Measurements from ENCODE around the gene TNFRSF4. TPM values are rescaled to one million over a fixed set of nuclear protein-coding genes. Genes with fewer than 3 reads are reported as not detected.
"Not testable (repeated sequence)": the region's sequence is repeated elsewhere in the genome, so short reads cannot be mapped to it uniquely, and the experiment has no call there.

Gene TNFRSF4
- total and polyA plus RNA-seq, 9 donors: 1.5 to 3.3 (median 2.1) TPM

- H3K9me3 ChIP-seq (replicated peaks; ENCODE audit: control insufficient read depth, low read depth, low read length): no peaks in the 10 kb centered on the region
- H3K4me3 ChIP-seq (ENCODE audit: low read length): no peak overlapping the region
- peaks cover 19% of the 10 kb centered on the region for H3K4me1 ChIP-seq (ENCODE audit: control insufficient read depth, insufficient read depth, low read length)
- DNase-seq: no peak
- peaks cover 17% of the 10 kb centered on the region for H3K27me3 ChIP-seq (ENCODE audit: control insufficient read depth, insufficient read depth, low read length)
- WGBS (ENCODE audit: insufficient coverage): 58% methylated on average over 10 of the region's 31 CpGs
- H3K27ac ChIP-seq (ENCODE audit: low read length): no peak overlapping the region
- H3K36me3 ChIP-seq (ENCODE audit: control insufficient read depth, insufficient read depth, low read length): no peaks in the 10 kb centered on the region
These were observed 13.7 kb downstream of the TNFRSF4 start for GRCh38 chr1:1199961-1200875.

DNA sequence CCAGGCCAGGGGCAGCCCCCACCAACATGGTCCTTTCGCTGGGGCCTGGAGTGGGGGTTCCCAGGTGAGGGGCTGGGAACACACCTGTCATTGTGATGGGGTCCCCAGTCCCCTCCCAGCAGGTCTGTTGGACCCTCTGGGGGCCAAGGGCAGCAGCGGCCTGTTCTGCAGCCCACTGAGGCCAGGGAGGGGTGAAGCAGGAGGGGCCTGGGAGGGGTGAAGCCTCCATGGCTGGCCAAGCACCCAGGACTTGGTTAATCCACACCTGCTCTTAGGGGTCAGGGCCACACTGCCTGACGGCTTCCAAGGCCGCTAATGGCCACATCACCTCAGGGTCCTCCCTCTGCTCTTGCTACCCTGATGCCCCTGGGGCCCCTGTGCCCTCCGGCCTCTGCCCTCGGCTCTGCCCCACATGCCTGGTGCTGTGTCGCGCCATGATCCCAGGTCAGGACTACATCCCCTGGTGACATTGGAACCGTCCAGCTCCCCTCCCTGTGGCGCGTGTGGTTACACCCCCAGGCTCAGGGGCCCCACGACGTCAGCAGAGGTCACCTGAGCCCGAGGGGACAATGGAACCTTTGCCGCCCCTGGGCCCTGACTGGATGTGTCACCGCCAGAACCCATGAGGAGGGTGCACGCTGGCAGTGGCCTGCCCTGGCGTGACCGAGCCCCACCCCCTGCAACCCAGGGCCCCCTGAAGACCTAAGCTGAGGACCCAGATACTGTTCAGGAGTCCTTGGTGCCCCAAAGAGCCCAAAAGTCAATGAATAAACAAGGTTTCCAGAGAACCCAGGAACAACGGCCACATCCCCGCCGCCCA, 14.6 kb downstream of the TNFRSF4 start:
- Histone ChIP-seq H3K4me3 (ENCODE audit: low read length) (no peak overlapping the region), H3K36me3 (ENCODE audit: control insufficient read depth, insufficient read depth, low read length) (no peaks in the 10 kb centered on the region), H3K27me3 (ENCODE audit: control insufficient read depth, insufficient read depth, low read length) (peaks cover 14% of the 10 kb centered on the region), H3K27ac (ENCODE audit: low read length) (no peak overlapping the region), H3K9me3 (replicated peaks; ENCODE audit: control insufficient read depth, low read depth, low read length) (peaks cover 2% of the 10 kb centered on the region), H3K4me1 (ENCODE audit: control insufficient read depth, insufficient read depth, low read length) (peaks cover 14% of the 10 kb centered on the region)
- 81% methylated on average over 21 of the region's 22 CpGs for WGBS (ENCODE audit: insufficient coverage)
- DNase-seq: no peak

- WGBS (ENCODE audit: insufficient coverage): 56% methylated on average over 13 of the region's 23 CpGs
- H3K9me3 ChIP-seq (replicated peaks; ENCODE audit: control insufficient read depth, low read depth, low read length): peaks cover 3% of the 10 kb centered on the region
- H3K27ac ChIP-seq (ENCODE audit: low read length): no peak overlapping the region
- H3K4me1 ChIP-seq (ENCODE audit: control insufficient read depth, insufficient read depth, low read length): peaks cover 8% of the 10 kb centered on the region
- no peak for DNase-seq
- H3K4me3 ChIP-seq (ENCODE audit: low read length): no peak overlapping the region
- H3K36me3 ChIP-seq (ENCODE audit: control insufficient read depth, insufficient read depth, low read length): no peaks in the 10 kb centered on the region
- H3K27me3 ChIP-seq (ENCODE audit: control insufficient read depth, insufficient read depth, low read length): peaks cover 14% of the 10 kb centered on the region
These were observed 15.4 kb downstream of the TNFRSF4 start for GRCh38 chr1:1198423-1199140.

DNA sequence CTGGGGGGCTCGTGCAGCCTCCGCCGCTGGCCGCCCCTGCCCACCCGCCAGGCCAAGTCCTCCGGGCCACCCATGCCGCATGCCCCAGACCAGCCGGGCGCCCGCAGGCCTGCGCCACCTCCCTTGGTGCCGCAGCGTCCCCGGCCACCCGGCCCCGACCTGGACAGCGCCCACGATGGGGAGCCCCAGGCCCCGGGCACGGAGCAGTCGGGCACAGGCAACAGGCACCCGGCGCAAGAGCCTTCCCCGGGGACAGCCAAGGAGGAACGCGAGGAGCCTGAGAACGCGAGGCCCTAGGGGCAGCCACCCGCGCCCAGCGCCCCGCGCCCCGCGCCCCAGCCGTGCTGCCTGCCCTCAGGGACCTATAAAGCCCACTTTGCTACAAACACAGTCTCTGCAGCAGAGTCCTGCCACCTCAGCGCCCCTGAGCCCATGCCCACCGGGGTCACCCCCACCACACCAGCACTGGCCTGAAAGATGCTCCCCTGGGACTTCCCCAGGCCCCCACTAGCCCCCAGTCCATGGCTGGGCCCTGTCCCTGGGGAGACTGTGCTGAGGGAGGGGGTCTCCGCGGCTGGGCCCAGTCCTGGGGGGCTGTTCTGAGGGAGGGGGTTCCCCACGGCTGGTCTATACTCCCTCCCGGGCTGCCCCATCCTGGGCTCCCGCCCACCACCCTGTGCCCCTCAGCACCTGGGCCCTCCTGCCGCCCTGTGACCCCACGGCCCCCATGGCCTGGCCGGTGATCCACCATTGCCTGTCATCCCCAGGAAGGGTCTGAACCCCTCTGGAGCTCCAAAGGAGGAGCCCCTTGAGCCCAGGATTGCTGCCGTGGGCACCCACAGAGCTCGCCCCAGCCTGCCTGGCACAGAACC, 16.2 kb downstream of the TNFRSF4 start:
- Histone ChIP-seq H3K9me3 (replicated peaks; ENCODE audit: control insufficient read depth, low read depth, low read length) (peaks cover 3% of the 10 kb centered on the region), H3K27me3 (ENCODE audit: control insufficient read depth, insufficient read depth, low read length) (peaks cover 14% of the 10 kb centered on the region), H3K4me1 (ENCODE audit: control insufficient read depth, insufficient read depth, low read length) (peaks cover 7% of the 10 kb centered on the region), H3K4me3 (ENCODE audit: low read length) (no peak overlapping the region), H3K36me3 (ENCODE audit: control insufficient read depth, insufficient read depth, low read length) (no peaks in the 10 kb centered on the region), H3K27ac (ENCODE audit: low read length) (no peak overlapping the region)
- WGBS (ENCODE audit: insufficient coverage): 89% methylated on average over 39 of the region's 48 CpGs
- no peak for DNase-seq

DNA sequence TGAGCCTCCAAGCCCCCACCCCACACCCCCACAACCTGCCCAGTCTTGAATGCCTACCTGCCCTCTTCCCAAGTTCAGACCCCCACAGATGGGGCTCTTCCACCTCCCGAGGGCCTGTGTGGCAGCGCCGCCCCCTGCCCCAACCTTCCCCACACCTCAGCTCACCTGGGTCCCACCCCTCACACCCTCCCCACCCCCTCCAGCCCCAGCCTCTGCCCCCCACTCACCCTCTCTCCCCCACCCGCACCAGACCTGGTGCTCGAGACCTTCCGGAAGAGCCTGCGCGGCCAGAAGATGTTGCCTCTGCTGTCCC, 16.8 kb downstream of the TNFRSF4 start:
- no peaks in the 10 kb centered on the region for H3K36me3 ChIP-seq (ENCODE audit: control insufficient read depth, insufficient read depth, low read length)
- no peak overlapping the region for H3K4me3 ChIP-seq (ENCODE audit: low read length)
- H3K27ac ChIP-seq (ENCODE audit: low read length): no peak overlapping the region
- no peak for DNase-seq
- H3K27me3 ChIP-seq (ENCODE audit: control insufficient read depth, insufficient read depth, low read length): peaks cover 14% of the 10 kb centered on the region
- H3K9me3 ChIP-seq (replicated peaks; ENCODE audit: control insufficient read depth, low read depth, low read length): peaks cover 3% of the 10 kb centered on the region
- 82% methylated on average over 3 of the region's 8 CpGs for WGBS (ENCODE audit: insufficient coverage)
- peaks cover 7% of the 10 kb centered on the region for H3K4me1 ChIP-seq (ENCODE audit: control insufficient read depth, insufficient read depth, low read length)

- peaks cover 3% of the 10 kb centered on the region for H3K9me3 ChIP-seq (replicated peaks; ENCODE audit: control insufficient read depth, low read depth, low read length)
- H3K27me3 ChIP-seq (ENCODE audit: control insufficient read depth, insufficient read depth, low read length): peaks cover 14% of the 10 kb centered on the region
- no peak overlapping the region for H3K4me3 ChIP-seq (ENCODE audit: low read length)
- H3K4me1 ChIP-seq (ENCODE audit: control insufficient read depth, insufficient read depth, low read length): peaks cover 7% of the 10 kb centered on the region
- 72% methylated on average over 11 of the region's 13 CpGs for WGBS (ENCODE audit: insufficient coverage)
- no peak for DNase-seq
- no peak overlapping the region for H3K27ac ChIP-seq (ENCODE audit: low read length)
- H3K36me3 ChIP-seq (ENCODE audit: control insufficient read depth, insufficient read depth, low read length): no peaks in the 10 kb centered on the region
These were observed 17.3 kb downstream of the TNFRSF4 start for GRCh38 chr1:1196431-1197187.

GRCh38 chr1:1195726-1196125, 18.2 kb downstream of the TNFRSF4 start:
- not testable (repeated sequence) for H3K4me1 ChIP-seq (ENCODE audit: control insufficient read depth, insufficient read depth, low read length); H3K36me3 ChIP-seq (ENCODE audit: control insufficient read depth, insufficient read depth, low read length); H3K27ac ChIP-seq (ENCODE audit: low read length); H3K9me3 ChIP-seq (replicated peaks; ENCODE audit: control insufficient read depth, low read depth, low read length); DNase-seq; H3K4me3 ChIP-seq (ENCODE audit: low read length)
- 100% methylated on average over 2 of the region's 6 CpGs for WGBS (ENCODE audit: insufficient coverage)
- peaks cover 14% of the 10 kb centered on the region for H3K27me3 ChIP-seq (ENCODE audit: control insufficient read depth, insufficient read depth, low read length)

- DNase-seq: no peak
- H3K9me3 ChIP-seq (replicated peaks; ENCODE audit: control insufficient read depth, low read depth, low read length): peaks cover 9% of the 10 kb centered on the region
- H3K4me1 ChIP-seq (ENCODE audit: control insufficient read depth, insufficient read depth, low read length): no peaks in the 10 kb centered on the region
- H3K36me3 ChIP-seq (ENCODE audit: control insufficient read depth, insufficient read depth, low read length): no peaks in the 10 kb centered on the region
- peaks cover 5% of the 10 kb centered on the region for H3K27me3 ChIP-seq (ENCODE audit: control insufficient read depth, insufficient read depth, low read length)
- WGBS (ENCODE audit: insufficient coverage): no CpG with 5 or more reads among the region's 3 CpGs
- no peak overlapping the region for H3K4me3 ChIP-seq (ENCODE audit: low read length)
- no peak overlapping the region for H3K27ac ChIP-seq (ENCODE audit: low read length)
These were observed 19.2 kb downstream of the TNFRSF4 start for GRCh38 chr1:1194723-1195122.

GRCh38 chr1:1191734-1192133, 22.2 kb downstream of the TNFRSF4 start:
- Histone ChIP-seq H3K4me3 (ENCODE audit: low read length) (no peak overlapping the region), H3K9me3 (replicated peaks; ENCODE audit: control insufficient read depth, low read depth, low read length) (peaks cover 11% of the 10 kb centered on the region), H3K4me1 (ENCODE audit: control insufficient read depth, insufficient read depth, low read length) (no peaks in the 10 kb centered on the region), H3K27ac (ENCODE audit: low read length) (no peak overlapping the region), H3K27me3 (ENCODE audit: control insufficient read depth, insufficient read depth, low read length) (peaks cover 4% of the 10 kb centered on the region), H3K36me3 (ENCODE audit: control insufficient read depth, insufficient read depth, low read length) (no peaks in the 10 kb centered on the region)
- DNase-seq: no peak
- WGBS (ENCODE audit: insufficient coverage): 78% methylated on average over 11 of the region's 11 CpGs
